GM23338 (cell line): Measurements from ENCODE around the gene KRT79.

Experiments used
- CREB1 ChIP-seq: fragments of 250-450 bp; sonication (Bioruptor Pico); IDR thresholded peaks from 2 replicates; pipeline ENCODE4 v1.5.0; 2020; ENCODE audit warnings: low read depth, mild to moderate bottlenecking, moderate library complexity
- CTCF ChIP-seq, 2 experiments: fragments of 200-600 bp in 1 of 2; sonication (generic) in 1 of 2; conservative IDR thresholded peaks; 2 replicates each; pipeline versions ENCODE4 v1.5.1 to v1.6.1; 2016 to 2017; ENCODE audit warnings: antibody characterized with exemption in 2 of 2, low read depth in 2 of 2, mild to moderate bottlenecking in 2 of 2, moderate library complexity in 1 of 2
- EZH2 ChIP-seq: fragments of 200-600 bp; sonication (generic); IDR thresholded peaks from one replicate; pipeline ENCODE4 v1.8.0; 2017; ENCODE audit warnings: antibody characterized with exemption, mild to moderate bottlenecking, low read depth; ENCODE audit not compliant: unreplicated experiment
- EZH2phosphoT487 ChIP-seq: fragments of 200-600 bp; sonication (generic); IDR thresholded peaks from one replicate; pipeline ENCODE4 v1.8.1; 2018; ENCODE audit warnings: antibody characterized with exemption; ENCODE audit not compliant: unreplicated experiment
- JUNB ChIP-seq: IDR thresholded peaks from one replicate; pipeline ENCODE4 v1.6.1; 2016; ENCODE audit warnings: antibody characterized with exemption; ENCODE audit not compliant: unreplicated experiment
- NANOG ChIP-seq: IDR thresholded peaks from 2 replicates; pipeline ENCODE4 v1.6.1; 2016; ENCODE audit warnings: antibody characterized with exemption, borderline replicate concordance
- POLR2AphosphoS5 ChIP-seq: IDR thresholded peaks from 2 replicates; pipeline ENCODE4 v1.6.1; 2016; ENCODE audit warnings: antibody characterized with exemption, low read depth
- REST ChIP-seq: IDR thresholded peaks from one replicate; pipeline ENCODE4 v1.6.1; 2018; ENCODE audit warnings: antibody characterized with exemption; ENCODE audit not compliant: unreplicated experiment
- STAT1 ChIP-seq: IDR thresholded peaks from one replicate; pipeline ENCODE4 v1.6.1; 2016; ENCODE audit warnings: antibody characterized with exemption; ENCODE audit not compliant: unreplicated experiment
- ZNF114 ChIP-seq: fragments of 250-450 bp; sonication (Bioruptor Pico); IDR thresholded peaks from 2 replicates; pipeline ENCODE4 v1.5.0; 2020; ENCODE audit warnings: mild to moderate bottlenecking, moderate library complexity
- ZNF331 ChIP-seq: fragments of 250-450 bp; sonication (Bioruptor Pico); IDR thresholded peaks from 2 replicates; pipeline ENCODE4 v1.5.0; 2020; ENCODE audit warnings: low read depth, mild to moderate bottlenecking, moderate library complexity
- TF ChIP-seq, protein P1 (sequence below): IDR thresholded peaks from 2 replicates; pipeline ENCODE4 v1.6.1; 2016; ENCODE audit warnings: antibody characterized with exemption

DNA sequence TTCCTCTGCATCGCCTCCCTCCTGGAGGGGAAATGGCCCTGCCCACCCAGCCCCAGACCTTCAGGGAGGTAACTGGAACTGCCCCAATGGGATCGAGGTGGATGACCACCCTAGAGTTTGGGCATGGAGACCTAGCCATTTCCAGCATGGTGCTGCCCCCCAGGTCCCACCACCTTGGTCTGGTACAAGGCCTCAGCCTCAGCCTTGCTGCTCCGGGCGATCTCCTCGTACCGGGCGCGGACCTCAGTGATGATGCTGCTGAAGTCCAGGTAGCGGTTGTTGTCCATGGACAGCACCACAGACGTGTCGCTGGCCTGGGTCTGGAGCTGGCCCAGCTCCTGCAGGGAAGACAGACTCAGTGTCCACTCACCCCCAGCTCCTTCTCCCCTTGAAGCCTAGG is 10.3 kb upstream of the KRT79 start:
- TF ChIP-seq POLR2AphosphoS5, result no peak
- no peak for TF ChIP-seq REST
- no peak for TF ChIP-seq CTCF (conservative IDR thresholded peaks at IDR 0.05; ENCODE audit: low read depth in 2 of 2)
- TF ChIP-seq EZH2, result no peak
- no peak for TF ChIP-seq EZH2phosphoT487
- TF ChIP-seq STAT1, result no peak
- TF ChIP-seq JUNB, result no peak
- no peak for TF ChIP-seq CREB1 (CRISPR knock-in tag)
- no peak for TF ChIP-seq ZNF331 (CRISPR knock-in tag)
- TF ChIP-seq, protein P1, sequence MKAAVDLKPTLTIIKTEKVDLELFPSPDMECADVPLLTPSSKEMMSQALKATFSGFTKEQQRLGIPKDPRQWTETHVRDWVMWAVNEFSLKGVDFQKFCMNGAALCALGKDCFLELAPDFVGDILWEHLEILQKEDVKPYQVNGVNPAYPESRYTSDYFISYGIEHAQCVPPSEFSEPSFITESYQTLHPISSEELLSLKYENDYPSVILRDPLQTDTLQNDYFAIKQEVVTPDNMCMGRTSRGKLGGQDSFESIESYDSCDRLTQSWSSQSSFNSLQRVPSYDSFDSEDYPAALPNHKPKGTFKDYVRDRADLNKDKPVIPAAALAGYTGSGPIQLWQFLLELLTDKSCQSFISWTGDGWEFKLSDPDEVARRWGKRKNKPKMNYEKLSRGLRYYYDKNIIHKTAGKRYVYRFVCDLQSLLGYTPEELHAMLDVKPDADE, result no peak
- TF ChIP-seq NANOG, result no peak
- no peak for TF ChIP-seq ZNF114
